Measurements from ENCODE around the gene RGS16. TPM values are rescaled to one million over a fixed set of nuclear protein-coding genes. Genes with fewer than 3 reads are reported as not detected.

The RGS16 gene
- total and polyA plus RNA-seq, 2 of the 13 experiments (the other 11 are each of a cell fraction or from before 2014, with no cell fraction given), result not detected

DNA sequence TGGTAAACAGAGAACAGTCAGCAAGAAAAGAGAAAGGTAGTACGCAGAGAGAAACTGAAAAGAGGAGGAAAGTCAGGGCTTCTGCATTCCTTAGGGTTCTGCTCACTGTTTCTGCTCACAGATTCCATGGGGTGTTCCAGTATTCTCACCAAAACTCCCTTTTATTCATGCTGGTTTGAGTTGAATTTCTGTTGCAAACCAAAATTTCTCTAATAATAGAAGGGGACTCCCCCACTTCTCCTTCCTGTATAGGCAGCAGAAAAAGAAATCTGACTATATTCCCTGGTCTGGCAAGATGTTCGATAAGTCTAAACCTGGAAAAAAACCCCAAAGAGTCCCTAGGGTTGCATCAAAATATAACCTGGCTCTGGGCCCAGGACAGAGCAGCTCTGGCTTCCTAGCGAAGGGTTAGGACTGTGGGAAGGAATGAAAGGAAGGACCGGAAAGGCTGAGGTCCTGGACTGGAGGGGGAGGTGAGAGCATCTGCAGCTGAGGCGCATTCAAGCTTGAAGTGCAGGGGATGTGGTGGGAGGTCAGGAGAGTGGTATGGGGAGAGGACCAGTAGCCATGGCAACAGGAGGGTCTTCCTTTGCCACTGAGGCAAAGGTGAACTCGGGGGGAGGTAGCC, 18.8 kb upstream of the RGS16 start:
- Histone ChIP-seq H3K36me3 (replicated peaks in 1 of 2; ENCODE audit: control insufficient read depth in 1 of 2, insufficient read depth in 2 of 2, low read length in 2 of 2) (no peaks in the 10 kb centered on the region), H3K4me2 (ENCODE audit: low read depth, low read length) (no peak overlapping the region), H4K20me1 (ENCODE audit: insufficient read depth, low read length) (no peaks in the 10 kb centered on the region), H3K79me2 (ENCODE audit: insufficient read depth, low read length) (no peaks in the 10 kb centered on the region), H3K9ac (ENCODE audit: insufficient read depth, low read depth, low read length) (no peak overlapping the region), H2AFZ (ENCODE audit: low read length) (no peak overlapping the region), H3K9me3 (ENCODE audit: low read length) (no peaks in the 10 kb centered on the region), H3K4me3 (replicated peaks in 1 of 3; ENCODE audit: insufficient read depth in 1 of 3, low read depth in 2 of 3, low read length in 3 of 3) (no peak overlapping the region), H3K27ac (ENCODE audit: extremely low read length, insufficient read depth, low read length) (no peak overlapping the region), H3K4me1 (ENCODE audit: insufficient read depth, low read length) (no peaks in the 10 kb centered on the region), H3K27me3 (ENCODE audit: control insufficient read depth in 1 of 2, insufficient read depth in 2 of 2, low read length in 2 of 2) (0 out of 5 replicates have a peak, but pooled peaks cover 0 to 5% of the 10 kb centered on the region in 2 experiments)
- ATAC-seq (no peak), FAIRE-seq (no peak), DNase-seq (ENCODE audit: low spot score) (no peak)
- TF ChIP-seq WIZ (CRISPR knock-in tag; IDR thresholded peaks at IDR 0.05), result no peak
- TF ChIP-seq ZNF615 (CRISPR knock-in tag; IDR thresholded peaks at IDR 0.05; ENCODE audit: borderline replicate concordance), result no peak
- in situ Hi-C loops (cut with HindIII; ENCODE audit: extremely low pct_ligation_motif_present, low pct_unique_long_range_greater_than_20kb) (no loop called here), intact Hi-C loops (cut with micrococcal nuclease; ENCODE audit: unreplicated experiment) (no loop called here)
- POLR2A ChIA-PET, result no interaction called here
- WGBS (ENCODE audit: low lambda C conversion rate), result 16% methylated on average over 6 of the region's 6 CpGs
- CTCF ChIA-PET (ENCODE audit: low intra/inter-chr PET ratio, low total read pairs), result no interaction called here
- BruUV-seq (replicated peaks), result no TSS peak

DNA sequence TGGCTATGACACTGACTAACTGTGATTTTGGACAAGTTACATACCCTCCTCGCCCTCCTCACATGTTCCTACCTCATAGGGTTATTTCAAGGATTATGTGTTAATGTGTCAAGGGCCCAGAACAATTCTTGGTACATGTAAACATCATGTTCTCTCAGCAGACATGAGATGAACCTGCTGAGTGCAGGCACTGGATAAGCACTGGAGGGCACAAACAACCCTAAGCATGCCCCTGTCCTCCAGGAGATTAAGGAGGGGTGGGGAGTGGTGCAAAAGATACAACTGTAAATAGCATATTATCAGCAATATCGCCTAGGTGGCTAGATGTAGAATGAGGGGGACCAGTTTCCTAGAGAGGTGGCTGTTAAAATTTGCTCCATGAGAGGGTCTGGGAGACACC, 17.7 kb upstream of the RGS16 start:
- no peaks in the 10 kb centered on the region for H3K36me3 ChIP-seq (replicated peaks in 1 of 2; ENCODE audit: control insufficient read depth in 1 of 2, insufficient read depth in 2 of 2, low read length in 2 of 2)
- no peaks in the 10 kb centered on the region for H3K9me3 ChIP-seq (ENCODE audit: low read length)
- WGBS (ENCODE audit: low lambda C conversion rate), result 4% methylated on average over 2 of the region's 2 CpGs
- no peak for DNase-seq (ENCODE audit: low spot score)
- POLR2A ChIA-PET, result no interaction called here
- BruUV-seq (replicated peaks), result no TSS peak
- H3K27ac ChIP-seq (ENCODE audit: extremely low read length, insufficient read depth, low read length), result no peak overlapping the region
- intact Hi-C loops (cut with micrococcal nuclease; ENCODE audit: unreplicated experiment), result no loop called here
- in situ Hi-C loops (cut with HindIII; ENCODE audit: extremely low pct_ligation_motif_present, low pct_unique_long_range_greater_than_20kb), result no loop called here
- no peaks in the 10 kb centered on the region for H4K20me1 ChIP-seq (ENCODE audit: insufficient read depth, low read length)
- no peak overlapping the region for H3K9ac ChIP-seq (ENCODE audit: insufficient read depth, low read depth, low read length)
- peaks cover 0 to 7% of the 10 kb centered on the region in 2 experiments; a peak in 3 of 5 replicates for H3K27me3 ChIP-seq (ENCODE audit: control insufficient read depth in 1 of 2, insufficient read depth in 2 of 2, low read length in 2 of 2)
- no peak for ATAC-seq
- no peak for FAIRE-seq
- H2AFZ ChIP-seq (ENCODE audit: low read length), result no peak overlapping the region
- no peak overlapping the region for H3K4me2 ChIP-seq (ENCODE audit: low read depth, low read length)
- H3K4me1 ChIP-seq (ENCODE audit: insufficient read depth, low read length), result no peaks in the 10 kb centered on the region
- no peaks in the 10 kb centered on the region for H3K79me2 ChIP-seq (ENCODE audit: insufficient read depth, low read length)
- H3K4me3 ChIP-seq (replicated peaks in 1 of 3; ENCODE audit: insufficient read depth in 1 of 3, low read depth in 2 of 3, low read length in 3 of 3), result no peak overlapping the region
- CTCF ChIA-PET (ENCODE audit: low intra/inter-chr PET ratio, low total read pairs), result no interaction called here
- TF ChIP-seq ZNF468 (CRISPR knock-in tag; IDR thresholded peaks at IDR 0.05) (no peak), MED8 (CRISPR knock-in tag; IDR thresholded peaks at IDR 0.05; ENCODE audit: insufficient replicate concordance) (no peak), ZNF430 (CRISPR knock-in tag; IDR thresholded peaks at IDR 0.05) (no peak), BRD4 (CRISPR knock-in tag; IDR thresholded peaks at IDR 0.05) (no peak), GLI4 (CRISPR knock-in tag; IDR thresholded peaks at IDR 0.05; ENCODE audit: borderline replicate concordance) (no peak), JARID2 (CRISPR knock-in tag; IDR thresholded peaks at IDR 0.05; ENCODE audit: insufficient replicate concordance) (no peak), HMGA1 (CRISPR knock-in tag; conservative IDR thresholded peaks at IDR 0.05) (no peak), SNRNP70 (IDR thresholded peaks at IDR 0.05; ENCODE audit: low read depth, low read length) (no peak), ZNF879 (CRISPR knock-in tag; IDR thresholded peaks at IDR 0.05) (no peak), ZNF749 (CRISPR knock-in tag; IDR thresholded peaks at IDR 0.05; ENCODE audit: borderline replicate concordance) (no peak), EED (CRISPR knock-in tag; IDR thresholded peaks at IDR 0.05) (no peak)
- TF ChIP-seq, protein P1, sequence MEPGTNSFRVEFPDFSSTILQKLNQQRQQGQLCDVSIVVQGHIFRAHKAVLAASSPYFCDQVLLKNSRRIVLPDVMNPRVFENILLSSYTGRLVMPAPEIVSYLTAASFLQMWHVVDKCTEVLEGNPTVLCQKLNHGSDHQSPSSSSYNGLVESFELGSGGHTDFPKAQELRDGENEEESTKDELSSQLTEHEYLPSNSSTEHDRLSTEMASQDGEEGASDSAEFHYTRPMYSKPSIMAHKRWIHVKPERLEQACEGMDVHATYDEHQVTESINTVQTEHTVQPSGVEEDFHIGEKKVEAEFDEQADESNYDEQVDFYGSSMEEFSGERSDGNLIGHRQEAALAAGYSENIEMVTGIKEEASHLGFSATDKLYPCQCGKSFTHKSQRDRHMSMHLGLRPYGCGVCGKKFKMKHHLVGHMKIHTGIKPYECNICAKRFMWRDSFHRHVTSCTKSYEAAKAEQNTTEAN (CRISPR knock-in tag; conservative IDR thresholded peaks at IDR 0.05), result no peak
- TF ChIP-seq, protein P2, sequence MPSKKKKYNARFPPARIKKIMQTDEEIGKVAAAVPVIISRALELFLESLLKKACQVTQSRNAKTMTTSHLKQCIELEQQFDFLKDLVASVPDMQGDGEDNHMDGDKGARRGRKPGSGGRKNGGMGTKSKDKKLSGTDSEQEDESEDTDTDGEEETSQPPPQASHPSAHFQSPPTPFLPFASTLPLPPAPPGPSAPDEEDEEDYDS (CRISPR knock-in tag; IDR thresholded peaks at IDR 0.05), result no peak
- TF ChIP-seq, protein P3, sequence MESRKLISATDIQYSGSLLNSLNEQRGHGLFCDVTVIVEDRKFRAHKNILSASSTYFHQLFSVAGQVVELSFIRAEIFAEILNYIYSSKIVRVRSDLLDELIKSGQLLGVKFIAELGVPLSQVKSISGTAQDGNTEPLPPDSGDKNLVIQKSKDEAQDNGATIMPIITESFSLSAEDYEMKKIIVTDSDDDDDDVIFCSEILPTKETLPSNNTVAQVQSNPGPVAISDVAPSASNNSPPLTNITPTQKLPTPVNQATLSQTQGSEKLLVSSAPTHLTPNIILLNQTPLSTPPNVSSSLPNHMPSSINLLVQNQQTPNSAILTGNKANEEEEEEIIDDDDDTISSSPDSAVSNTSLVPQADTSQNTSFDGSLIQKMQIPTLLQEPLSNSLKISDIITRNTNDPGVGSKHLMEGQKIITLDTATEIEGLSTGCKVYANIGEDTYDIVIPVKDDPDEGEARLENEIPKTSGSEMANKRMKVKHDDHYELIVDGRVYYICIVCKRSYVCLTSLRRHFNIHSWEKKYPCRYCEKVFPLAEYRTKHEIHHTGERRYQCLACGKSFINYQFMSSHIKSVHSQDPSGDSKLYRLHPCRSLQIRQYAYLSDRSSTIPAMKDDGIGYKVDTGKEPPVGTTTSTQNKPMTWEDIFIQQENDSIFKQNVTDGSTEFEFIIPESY (CRISPR knock-in tag; IDR thresholded peaks at IDR 0.05), result no peak
